Activated CD8-positive, alpha-beta memory T cell treated with anti-CD3 and anti-CD28 coated beads for 48 hours (primary cell): ENCODE measurements around the gene GOLGA2.

ENCODE experiments used
- DNase-seq, 3 experiments: peaks; one replicate each; pipeline ENCODE4 v3.0.0-alpha.2; 2020; ENCODE audit warnings: low read depth in 2 of 3, low spot score in 2 of 3

Gene GOLGA2

DNA sequence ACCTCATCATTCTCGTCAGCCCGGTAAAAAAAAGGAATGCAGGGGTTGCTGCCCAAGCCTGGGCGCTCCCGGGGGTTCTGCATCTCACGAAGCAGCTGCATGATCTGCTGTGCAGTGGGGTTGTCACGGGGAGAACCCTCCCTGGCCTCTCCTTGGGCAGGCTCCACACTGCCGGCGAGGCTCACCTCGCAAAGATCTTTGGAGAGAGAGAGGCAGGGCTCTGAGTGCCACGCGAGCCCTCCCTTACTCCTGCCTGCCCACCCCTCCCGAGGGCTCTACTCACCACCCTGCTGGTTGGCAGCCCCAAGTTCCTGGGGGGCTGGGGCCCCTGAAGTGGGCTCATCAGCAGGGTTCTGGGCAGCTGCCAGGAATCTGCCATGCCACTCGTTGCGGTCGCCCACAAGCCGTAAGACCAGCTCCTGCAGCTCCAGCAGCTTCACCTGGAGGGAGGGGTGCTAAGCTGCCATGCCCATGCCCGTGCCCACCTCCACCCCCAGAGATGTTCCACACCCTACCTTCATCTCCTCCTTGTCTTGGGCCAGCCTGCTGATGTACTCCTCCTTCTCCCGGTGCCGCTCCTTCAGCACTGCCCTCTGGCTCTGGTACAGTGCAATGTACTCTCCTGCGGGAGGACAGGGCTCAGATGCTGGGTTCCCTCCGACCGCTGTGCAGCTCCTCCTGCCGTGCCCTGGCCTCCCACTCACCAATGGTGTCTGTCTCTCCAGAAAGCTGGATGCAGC lies 18.6 kb downstream of the GOLGA2 start:
- no peak for DNase-seq

DNA sequence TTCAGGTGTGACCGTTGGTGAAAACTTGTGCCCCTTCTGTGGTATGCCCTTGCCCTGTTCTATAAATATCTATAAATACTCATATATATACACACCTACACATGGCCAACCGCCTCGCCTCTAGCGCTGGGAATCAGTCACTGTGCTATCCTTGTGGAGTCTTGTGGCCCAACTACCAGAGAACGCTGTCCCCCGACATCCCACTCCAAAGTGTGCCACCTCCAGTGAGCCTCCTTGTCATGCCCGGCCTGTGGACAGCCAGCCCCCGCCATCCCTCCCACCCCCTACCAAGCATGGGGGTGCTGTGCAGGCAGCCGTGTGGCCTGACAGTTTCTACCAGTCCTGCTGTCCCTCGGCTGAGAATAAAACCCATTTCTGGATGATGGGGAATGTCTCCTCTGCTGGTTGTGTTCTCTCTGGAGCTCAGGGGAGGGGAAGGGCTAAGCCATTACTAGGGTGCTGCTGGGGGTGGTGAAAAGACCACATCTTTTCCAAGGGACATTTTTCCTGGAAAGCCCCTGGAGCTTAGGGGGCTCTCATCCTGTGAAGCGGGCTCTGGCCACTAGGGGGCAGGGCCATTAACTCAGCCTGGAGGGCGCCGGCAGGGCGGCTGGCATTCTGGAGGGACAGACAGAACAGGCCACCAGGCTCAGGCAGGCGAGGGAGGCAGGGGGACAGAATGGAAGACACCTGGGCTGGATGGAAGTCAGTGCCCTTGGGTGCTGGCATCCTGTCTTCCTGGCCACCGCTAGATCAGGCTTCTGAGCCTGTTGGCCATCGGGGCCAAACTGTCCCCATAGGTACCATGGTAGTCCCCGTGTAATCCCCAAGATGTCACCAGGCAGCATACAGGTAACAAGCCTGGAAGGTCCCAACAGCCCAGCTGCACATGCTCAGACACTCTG lies 20.7 kb downstream of the GOLGA2 start:
- peak; percentile 20 to 41 (median 28) for DNase-seq

DNA sequence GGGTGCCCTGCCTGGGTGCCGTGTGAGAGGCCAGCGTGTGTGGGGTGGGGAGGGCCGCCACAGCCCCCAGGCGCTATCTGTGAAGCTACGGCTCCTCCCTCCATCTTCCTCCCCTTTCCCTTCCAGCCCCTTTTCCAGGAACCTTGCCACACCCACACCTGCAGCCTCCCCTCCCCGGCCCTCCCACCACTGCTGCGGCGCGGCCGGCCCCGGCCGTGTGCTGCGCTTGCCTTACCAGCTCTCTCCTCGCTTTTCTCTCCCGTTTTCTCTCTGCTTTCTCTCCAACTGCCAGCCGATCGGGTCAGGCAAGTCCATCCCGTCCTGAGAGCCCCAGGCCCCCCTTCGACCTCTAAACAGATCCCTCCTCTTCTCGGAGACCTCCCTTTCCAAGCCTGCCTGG lies 21.4 kb downstream of the GOLGA2 start:
- DNase-seq, result no peak

- DNase-seq, result no peak
Observed at GRCh38 chr9:128253991-128254346, 21.8 kb downstream of the GOLGA2 start.

DNA sequence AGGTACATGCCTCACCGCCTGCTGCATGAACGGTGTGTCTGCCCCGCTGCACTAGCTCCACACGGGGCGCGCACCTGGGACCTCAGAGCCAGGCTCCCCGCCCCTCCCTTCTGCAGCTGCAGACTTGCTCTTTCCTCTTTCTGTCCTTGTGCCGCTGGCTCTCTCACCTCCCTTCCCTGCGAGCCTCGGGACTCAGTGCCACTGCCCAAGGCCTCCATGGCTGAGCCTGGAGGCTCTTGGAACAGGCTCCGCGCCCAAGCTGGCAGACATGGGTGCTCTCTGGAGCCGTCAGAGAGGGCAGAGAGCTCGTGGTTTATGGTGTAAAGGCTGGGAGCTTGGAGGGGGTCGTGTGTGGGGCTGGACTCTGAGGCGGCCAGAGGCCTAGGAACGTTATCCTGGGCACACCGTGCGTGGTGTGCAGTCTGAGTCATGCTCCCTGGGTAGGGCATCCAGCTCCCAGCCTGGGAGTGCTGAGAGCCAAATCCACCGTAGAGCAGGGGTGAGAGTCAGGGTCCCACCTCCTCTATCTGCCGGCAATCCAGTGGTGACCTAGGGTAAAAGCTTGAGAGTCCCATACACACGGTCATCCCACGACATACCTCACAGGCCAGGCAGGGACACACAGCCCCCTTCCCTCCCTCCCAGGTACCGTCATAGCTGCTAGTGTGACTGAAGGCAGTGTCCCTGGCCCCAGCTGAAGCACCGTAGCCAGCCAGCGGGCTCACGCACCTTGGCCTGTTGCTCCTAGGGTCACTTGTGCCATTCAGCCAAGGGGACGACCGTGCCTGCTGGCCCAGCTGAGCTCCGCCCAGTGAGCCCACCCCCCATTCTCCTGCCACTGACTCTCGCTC lies 22.4 kb downstream of the GOLGA2 start:
- no peak for DNase-seq

GRCh38 chr9:128252317-128253139 lies 23.3 kb downstream of the GOLGA2 start:
- DNase-seq, result no peak

DNA sequence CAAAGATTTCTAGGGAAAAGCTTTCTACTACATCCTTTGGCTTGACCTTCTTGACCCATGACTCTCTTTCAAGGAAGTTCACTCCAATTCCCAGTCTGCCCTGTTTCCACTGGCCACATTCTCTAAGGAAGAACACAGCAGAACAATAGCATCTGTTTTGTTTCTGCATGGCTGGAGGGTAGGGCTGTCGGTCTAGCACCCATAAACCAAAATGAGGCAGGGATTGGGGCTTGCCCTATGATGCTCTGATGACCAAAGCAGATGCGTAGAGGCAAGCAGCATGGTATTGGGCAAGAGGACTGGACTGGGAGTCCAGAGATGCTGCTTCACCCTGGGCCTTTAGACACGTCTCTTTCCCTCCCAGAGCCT lies 24.1 kb downstream of the GOLGA2 start:
- no peak for DNase-seq

DNA sequence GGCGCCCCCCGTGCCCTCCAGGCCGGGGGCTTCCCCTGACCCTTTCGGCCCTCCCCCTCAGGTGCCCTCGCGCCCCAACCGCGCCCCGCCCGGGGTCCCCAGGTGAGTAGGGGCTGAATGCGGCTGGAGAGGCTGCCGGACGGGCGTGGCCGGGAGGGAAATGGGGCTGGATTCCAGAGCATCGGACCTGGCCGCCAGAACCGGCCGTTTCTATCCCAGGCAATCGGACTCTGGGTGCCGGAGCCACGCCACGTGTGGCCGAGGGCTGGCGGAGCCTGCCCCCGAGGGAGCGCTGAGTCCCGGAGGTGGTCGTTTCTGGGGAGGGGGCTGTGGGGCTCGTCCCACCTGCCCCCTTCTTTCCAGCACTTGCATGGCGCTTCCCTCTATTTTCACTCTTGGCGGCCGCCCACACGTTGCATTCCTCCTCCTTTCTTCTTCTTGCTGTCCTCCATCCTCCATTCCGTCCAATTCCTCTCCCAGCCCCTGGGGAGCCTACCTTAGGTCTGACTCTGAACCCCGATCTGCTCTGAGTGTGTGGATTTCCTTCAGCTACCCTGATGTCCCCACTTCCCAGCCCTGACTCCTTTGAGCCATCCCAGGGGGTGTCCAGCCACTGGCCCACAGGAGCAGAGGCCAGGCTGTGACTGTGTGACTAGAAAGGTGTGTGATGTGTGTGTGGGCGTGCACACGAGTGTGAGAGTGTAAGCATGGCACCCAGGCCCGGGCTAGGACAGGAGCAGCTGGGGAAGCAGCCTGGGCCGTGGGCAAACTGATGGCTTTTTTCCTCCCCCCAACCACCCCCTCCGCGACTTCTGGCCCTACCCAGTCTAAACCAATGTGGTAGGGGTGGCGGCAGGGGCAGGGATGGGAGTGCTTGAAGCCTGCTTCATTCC lies 24.7 kb downstream of the GOLGA2 start:
- no peak for DNase-seq

DNA sequence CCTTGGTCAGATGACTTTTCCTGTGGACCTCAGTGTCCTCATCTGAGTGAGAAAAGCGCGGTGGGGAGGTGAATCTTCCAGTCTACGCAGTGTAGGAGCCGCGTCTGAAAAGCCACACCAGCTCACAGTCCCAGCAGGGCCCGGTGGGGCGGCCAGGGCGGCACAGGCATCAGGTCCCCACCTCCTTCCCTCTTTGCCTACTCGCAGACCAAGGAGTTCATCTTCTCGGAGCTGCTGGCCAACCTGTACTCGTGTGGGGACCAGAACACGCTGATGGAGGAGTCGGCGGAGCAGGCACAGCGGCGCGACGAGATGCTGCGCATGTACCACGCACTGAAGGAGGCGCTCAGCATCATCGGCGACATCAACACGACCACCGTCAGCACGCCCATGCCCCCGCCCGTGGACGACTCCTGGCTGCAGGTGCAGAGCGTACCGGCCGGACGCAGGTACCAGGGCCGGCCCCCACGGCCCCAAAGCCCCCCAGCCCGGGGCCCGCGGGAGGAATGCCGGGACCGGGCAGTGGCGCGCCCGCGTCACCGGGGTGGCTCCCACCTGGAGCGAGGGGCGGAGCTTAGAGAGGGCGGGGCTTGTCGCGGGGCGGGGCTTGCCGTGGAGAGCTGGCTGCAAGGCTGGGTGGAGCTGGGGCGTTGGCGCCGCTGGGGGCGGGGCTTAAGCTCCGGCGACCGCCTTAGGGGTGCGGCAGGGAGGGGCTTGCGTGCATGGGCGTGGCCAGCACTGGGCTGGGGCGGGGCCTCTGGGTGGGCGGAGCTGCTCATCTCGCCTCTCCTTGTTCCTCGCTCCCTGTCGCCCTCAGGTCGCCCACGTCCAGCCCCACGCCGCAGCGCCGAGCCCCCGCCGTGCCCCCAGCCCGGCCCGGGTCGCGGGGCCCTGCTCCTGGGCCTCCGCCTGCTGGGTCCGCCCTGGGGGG lies 25.6 kb downstream of the GOLGA2 start:
- peak; percentile 95 to 100 (median 100) for DNase-seq

DNA sequence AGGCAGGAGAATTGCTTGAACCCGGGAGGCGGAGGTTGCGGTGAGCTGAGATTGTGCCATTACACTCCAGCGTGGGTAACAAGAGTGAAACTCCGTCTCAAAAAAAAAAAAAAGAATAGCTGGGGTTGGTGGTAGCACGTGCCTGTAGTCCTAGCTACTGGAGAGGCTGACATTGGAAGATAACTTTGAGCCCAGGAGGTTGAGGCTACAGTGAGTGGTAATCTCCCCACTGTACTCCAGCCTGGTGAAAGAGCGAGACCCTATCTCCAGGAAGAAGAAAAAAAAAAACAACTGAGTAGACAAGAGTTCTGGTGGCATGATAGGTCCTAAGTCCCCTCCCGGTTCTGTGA lies 26.3 kb downstream of the GOLGA2 start:
- no peak for DNase-seq

GRCh38 chr9:128247226-128247803 lies 28.5 kb downstream of the GOLGA2 start:
- no peak for DNase-seq

- no peak for DNase-seq
Observed at GRCh38 chr9:128246471-128246870, 29.3 kb downstream of the GOLGA2 start.

DNA sequence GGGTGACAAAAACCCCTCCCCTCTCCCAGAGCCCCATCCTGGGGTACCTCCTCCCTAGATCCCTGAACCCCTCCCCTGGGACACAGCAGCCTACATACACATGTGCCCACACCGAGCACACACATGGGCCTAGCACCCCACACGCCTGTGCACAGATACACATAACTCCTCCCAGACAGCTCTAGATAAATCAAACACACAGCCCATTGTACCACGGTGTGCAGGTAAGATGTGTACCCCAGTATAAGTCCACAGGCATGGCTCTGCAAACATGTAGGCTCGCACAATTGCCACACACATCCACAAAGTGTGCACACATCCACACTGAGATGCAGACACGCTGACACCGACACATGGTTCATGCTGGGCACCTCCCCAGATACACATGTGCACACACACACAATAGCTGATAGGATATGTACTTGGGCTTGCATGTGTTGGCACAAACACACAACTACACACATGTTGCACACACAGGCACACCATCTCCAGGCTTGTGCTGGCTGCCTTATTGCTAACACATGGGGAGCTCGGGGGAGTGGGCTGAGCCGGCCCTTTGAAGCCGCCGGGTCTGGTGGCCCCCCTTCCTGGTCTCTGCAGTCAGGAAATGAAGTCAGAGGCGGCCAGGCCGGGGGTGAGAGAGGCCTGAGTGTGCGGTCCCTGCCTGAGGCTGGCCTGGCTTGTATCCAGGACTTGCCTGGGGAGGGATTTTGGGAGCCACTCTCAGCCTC lies 30.2 kb downstream of the GOLGA2 start:
- DNase-seq, result no peak

DNA sequence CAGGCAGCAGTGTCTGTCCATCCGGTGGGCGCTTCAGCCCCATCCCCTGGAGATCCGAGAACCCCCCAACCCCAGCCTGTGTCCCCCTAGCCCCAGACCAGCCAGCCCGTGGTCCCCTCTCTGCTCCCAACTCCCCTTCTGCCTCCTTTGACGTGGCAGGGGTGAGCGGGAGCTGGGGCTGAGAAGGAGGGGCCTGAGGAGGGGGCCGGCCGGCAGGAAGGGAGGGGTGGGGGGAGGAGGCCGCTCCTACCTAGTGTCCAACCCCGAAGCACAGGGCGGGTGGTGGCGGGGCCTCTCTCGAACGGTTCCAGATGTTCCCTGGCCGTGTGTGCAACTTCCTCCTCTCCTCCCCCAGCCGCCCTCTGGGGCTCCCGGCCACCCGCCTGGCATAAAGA lies 31.0 kb downstream of the GOLGA2 start:
- DNase-seq, result no peak

- DNase-seq, result no peak
Observed at GRCh38 chr9:128244091-128244836, 31.5 kb downstream of the GOLGA2 start.

DNA sequence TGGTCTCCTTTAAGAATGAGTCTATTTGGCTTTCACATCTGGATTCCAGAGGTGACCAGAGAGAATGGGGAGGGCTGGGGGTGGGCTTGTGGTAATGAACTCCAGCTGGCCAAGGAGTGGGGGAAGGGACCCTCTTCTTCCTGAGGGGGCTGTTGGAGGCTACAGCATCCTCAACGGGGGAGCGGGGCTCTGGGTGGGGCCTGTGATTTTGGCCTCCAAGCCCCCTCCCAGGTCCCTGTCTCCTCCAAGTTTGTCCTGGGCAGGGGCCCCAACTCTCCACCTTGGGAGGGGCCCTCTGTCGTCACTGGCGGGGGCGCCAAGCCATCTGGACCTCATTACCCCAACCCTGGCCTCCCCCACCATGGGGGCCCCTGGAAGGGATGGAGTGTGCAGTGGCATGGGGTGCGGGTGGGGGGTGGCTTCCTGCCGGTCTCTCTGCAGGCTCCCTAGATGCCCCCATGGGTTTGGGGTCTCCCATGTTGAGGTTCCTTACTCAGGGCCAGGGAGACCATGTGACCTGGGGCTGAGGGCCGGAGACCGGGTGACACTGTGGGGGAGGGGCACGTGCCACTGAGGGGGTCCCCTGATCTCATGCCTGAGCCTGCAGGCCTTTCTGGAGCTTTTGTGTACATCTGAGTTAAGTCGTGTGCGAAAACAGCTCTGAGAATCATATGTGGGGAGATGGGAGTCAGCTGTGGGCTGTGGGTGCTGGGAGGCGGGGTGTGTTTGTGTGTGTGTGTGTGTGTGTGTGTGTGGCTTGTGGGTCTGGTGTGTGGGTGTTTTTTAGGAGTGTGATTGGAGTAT lies 32.4 kb downstream of the GOLGA2 start:
- no peak for DNase-seq
